GM23338 (cell line): ENCODE data around the gene TAS2R30. TPM values are rescaled to one million over a fixed set of nuclear protein-coding genes. Genes with fewer than 3 reads are reported as not detected.

Source experiments
- ATAC-seq: fragments of 200-7000 bp; cut with Tn5 transposase; 3 replicates; pipeline ENCODE4 v1.9.1; 2020
- DNase-seq: peaks from one replicate; pipeline ENCODE4 v3.0.0-alpha.2; 2015; ENCODE audit warnings: low spot score
- H2AFZ ChIP-seq: fragments of 200-600 bp; sonication (generic); 2 replicates; pipeline ENCODE4 v1.8.0; 2016; ENCODE audit warnings: antibody characterized with exemption, mild to moderate bottlenecking, moderate library complexity
- H3F3A ChIP-seq: fragments of 200-600 bp; sonication (generic); replicated peaks from 2 replicates; pipeline ENCODE4 v1.8.0; 2017; ENCODE audit warnings: antibody characterized with exemption, mixed run types, low read depth
- H3K27ac ChIP-seq: fragments of 200-600 bp; sonication (generic); 2 replicates; pipeline ENCODE4 v1.6.1; 2016; ENCODE audit warnings: low read depth
- H3K27me3 ChIP-seq: fragments of 200-600 bp; sonication (generic); 2 replicates; pipeline ENCODE4 v1.8.0; 2016; ENCODE audit warnings: mild to moderate bottlenecking, mixed run types, moderate library complexity; ENCODE audit not compliant: insufficient read depth
- H3K36me3 ChIP-seq: fragments of 200-600 bp; sonication (generic); 2 replicates; pipeline ENCODE4 v1.8.0; 2016; ENCODE audit warnings: mild to moderate bottlenecking; ENCODE audit not compliant: insufficient read depth
- H3K4me1 ChIP-seq: fragments of 200-600 bp; sonication (generic); 2 replicates; pipeline ENCODE4 v1.8.0; 2016; ENCODE audit warnings: mild to moderate bottlenecking, moderate library complexity; ENCODE audit not compliant: insufficient read depth
- H3K4me2 ChIP-seq: fragments of 200-600 bp; sonication (generic); 2 replicates; pipeline ENCODE4 v1.7.1; 2017; ENCODE audit warnings: mixed run types
- H3K4me3 ChIP-seq: fragments of 200-600 bp; sonication (generic); 2 replicates; pipeline ENCODE4 v1.6.1; 2016; ENCODE audit warnings: mixed run types
- H3K79me2 ChIP-seq: fragments of 200-600 bp; sonication (generic); replicated peaks from 2 replicates; pipeline ENCODE4 v1.8.0; 2017; ENCODE audit warnings: mild to moderate bottlenecking; ENCODE audit not compliant: insufficient read depth
- H3K9me2 ChIP-seq: fragments of 200-600 bp; sonication (generic); 2 replicates; pipeline ENCODE4 v1.8.0; 2017; ENCODE audit not compliant: insufficient read depth
- H4K20me1 ChIP-seq: fragments of 200-600 bp; sonication (generic); replicated peaks from 2 replicates; pipeline ENCODE4 v1.8.0; 2017; ENCODE audit warnings: mild to moderate bottlenecking; ENCODE audit not compliant: insufficient read depth
- H3K27ac Mint-ChIP-seq: 2 replicates; pipeline ENCODE4 v1.8.0; 2020; ENCODE audit warnings: inconsistent platforms, mild to moderate bottlenecking, moderate library complexity, mixed read lengths
- H3K27me3 Mint-ChIP-seq: 3 replicates; pipeline ENCODE4 v1.8.0; 2022; ENCODE audit warnings: low read depth, mild to moderate bottlenecking, moderate library complexity, mixed read lengths, inconsistent platforms; ENCODE audit not compliant: insufficient read depth, poor library complexity
- H3K36me3 Mint-ChIP-seq: 3 replicates; pipeline ENCODE4 v1.8.0; 2021; ENCODE audit warnings: low read depth, mild to moderate bottlenecking, inconsistent platforms, moderate library complexity, mixed read lengths
- H3K4me1 Mint-ChIP-seq: 3 replicates; pipeline ENCODE4 v1.8.0; 2020; ENCODE audit warnings: mild to moderate bottlenecking, inconsistent platforms, mixed read lengths
- H3K4me3 Mint-ChIP-seq: 3 replicates; pipeline ENCODE4 v1.8.0; 2021; ENCODE audit warnings: moderate library complexity, mild to moderate bottlenecking, inconsistent platforms, mixed read lengths
- H3K9me3 Mint-ChIP-seq: 3 replicates; pipeline ENCODE4 v1.8.0; 2020; ENCODE audit warnings: moderate library complexity, mild to moderate bottlenecking, inconsistent platforms, mixed read lengths
- CREB1 ChIP-seq: fragments of 250-450 bp; sonication (Bioruptor Pico); IDR thresholded peaks from 2 replicates; pipeline ENCODE4 v1.5.0; 2020; ENCODE audit warnings: low read depth, mild to moderate bottlenecking, moderate library complexity
- EZH2 ChIP-seq: fragments of 200-600 bp; sonication (generic); IDR thresholded peaks from one replicate; pipeline ENCODE4 v1.8.0; 2017; ENCODE audit warnings: antibody characterized with exemption, mild to moderate bottlenecking, low read depth; ENCODE audit not compliant: unreplicated experiment
- EZH2phosphoT487 ChIP-seq: fragments of 200-600 bp; sonication (generic); IDR thresholded peaks from one replicate; pipeline ENCODE4 v1.8.1; 2018; ENCODE audit warnings: antibody characterized with exemption; ENCODE audit not compliant: unreplicated experiment
- JUNB ChIP-seq: IDR thresholded peaks from one replicate; pipeline ENCODE4 v1.6.1; 2016; ENCODE audit warnings: antibody characterized with exemption; ENCODE audit not compliant: unreplicated experiment
- NANOG ChIP-seq: IDR thresholded peaks from 2 replicates; pipeline ENCODE4 v1.6.1; 2016; ENCODE audit warnings: antibody characterized with exemption, borderline replicate concordance
- POLR2AphosphoS5 ChIP-seq: IDR thresholded peaks from 2 replicates; pipeline ENCODE4 v1.6.1; 2016; ENCODE audit warnings: antibody characterized with exemption, low read depth
- ZNF114 ChIP-seq: fragments of 250-450 bp; sonication (Bioruptor Pico); IDR thresholded peaks from 2 replicates; pipeline ENCODE4 v1.5.0; 2020; ENCODE audit warnings: mild to moderate bottlenecking, moderate library complexity
- ZNF331 ChIP-seq: fragments of 250-450 bp; sonication (Bioruptor Pico); IDR thresholded peaks from 2 replicates; pipeline ENCODE4 v1.5.0; 2020; ENCODE audit warnings: low read depth, mild to moderate bottlenecking, moderate library complexity
- polyA plus RNA-seq: library from polyadenylated mRNA; unstranded; fragments of >200 nt; fragmentation: Nextera tagmentation; extraction: Ambion mirVana; gene quantifications from 2 replicates; pipeline ENCODE4 v1.2.1, GENCODE V29; 2016
- total RNA-seq: library from RNA; depleted of rRNA; stranded (reverse); fragments of >200 nt; shearing (Covaris generic); gene quantifications from 2 replicates; pipeline ENCODE4 v1.2.3, GENCODE V29; 2014
- TF ChIP-seq, protein P1 (sequence below): IDR thresholded peaks from one replicate; pipeline ENCODE4 v1.6.1; 2018; ENCODE audit warnings: antibody characterized with exemption; ENCODE audit not compliant: unreplicated experiment
- TF ChIP-seq, protein P2 (sequence below): IDR thresholded peaks from 2 replicates; pipeline ENCODE4 v1.6.1; 2016; ENCODE audit warnings: antibody characterized with exemption
- TF ChIP-seq, protein P3 (sequence below), 2 experiments: fragments of 200-600 bp in 1 of 2; sonication (generic) in 1 of 2; conservative IDR thresholded peaks; 2 replicates each; pipeline versions ENCODE4 v1.5.1 to v1.6.1; 2016 to 2017; ENCODE audit warnings: antibody characterized with exemption in 2 of 2, low read depth in 2 of 2, mild to moderate bottlenecking in 2 of 2, moderate library complexity in 1 of 2
- TF ChIP-seq, protein P4 (sequence below): fragments of 250-450 bp; sonication (Bioruptor Pico); IDR thresholded peaks from 2 replicates; pipeline ENCODE4 v1.5.0; 2020; ENCODE audit warnings: mild to moderate bottlenecking, moderate library complexity

TAS2R30 gene
- total and polyA plus RNA-seq, 2 experiments from 2014 or later = 0.39 to 13.7 TPM

DNA sequence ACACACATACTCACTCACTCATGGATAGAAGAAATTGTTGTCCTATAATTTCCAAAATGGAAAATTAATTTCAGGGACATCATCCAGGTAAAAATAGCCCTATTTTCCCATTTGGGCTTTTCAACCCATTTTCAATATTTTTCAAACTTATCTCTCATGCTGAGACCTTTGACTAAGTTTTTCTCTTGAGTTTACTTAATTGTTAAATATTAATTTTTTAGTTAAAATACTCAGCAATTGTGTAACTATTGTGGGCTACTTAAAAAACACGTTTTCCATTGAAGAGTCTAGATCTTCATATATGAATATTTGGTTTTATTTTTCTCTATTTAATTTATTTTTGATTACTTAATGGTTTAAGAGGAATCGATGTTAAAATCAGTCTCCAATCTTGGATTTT lies 28.2 kb downstream of the TAS2R30 start:
- Histone ChIP-seq H3K27me3 (no peaks in the 10 kb centered on the region), H3K4me3 (no peak overlapping the region), H3K27ac (no peak overlapping the region), H3K36me3 (peaks cover under 1% of the 10 kb centered on the region; the same call in 1 of the 2 replicates), H4K20me1 (0 out of 2 replicates have a peak, but pooled peaks cover 15% of the 10 kb centered on the region), H2AFZ (no peak overlapping the region), H3K4me1 (no peaks in the 10 kb centered on the region), H3K4me2 (no peak overlapping the region), H3K79me2 (peaks cover 84% of the 10 kb centered on the region), H3F3A (no peaks in the 10 kb centered on the region), H3K9me2 (no peaks in the 10 kb centered on the region)
- TF ChIP-seq NANOG = no peak
- TF ChIP-seq JUNB = no peak
- no peak for TF ChIP-seq ZNF331 (CRISPR knock-in tag)
- TF ChIP-seq, protein P1, sequence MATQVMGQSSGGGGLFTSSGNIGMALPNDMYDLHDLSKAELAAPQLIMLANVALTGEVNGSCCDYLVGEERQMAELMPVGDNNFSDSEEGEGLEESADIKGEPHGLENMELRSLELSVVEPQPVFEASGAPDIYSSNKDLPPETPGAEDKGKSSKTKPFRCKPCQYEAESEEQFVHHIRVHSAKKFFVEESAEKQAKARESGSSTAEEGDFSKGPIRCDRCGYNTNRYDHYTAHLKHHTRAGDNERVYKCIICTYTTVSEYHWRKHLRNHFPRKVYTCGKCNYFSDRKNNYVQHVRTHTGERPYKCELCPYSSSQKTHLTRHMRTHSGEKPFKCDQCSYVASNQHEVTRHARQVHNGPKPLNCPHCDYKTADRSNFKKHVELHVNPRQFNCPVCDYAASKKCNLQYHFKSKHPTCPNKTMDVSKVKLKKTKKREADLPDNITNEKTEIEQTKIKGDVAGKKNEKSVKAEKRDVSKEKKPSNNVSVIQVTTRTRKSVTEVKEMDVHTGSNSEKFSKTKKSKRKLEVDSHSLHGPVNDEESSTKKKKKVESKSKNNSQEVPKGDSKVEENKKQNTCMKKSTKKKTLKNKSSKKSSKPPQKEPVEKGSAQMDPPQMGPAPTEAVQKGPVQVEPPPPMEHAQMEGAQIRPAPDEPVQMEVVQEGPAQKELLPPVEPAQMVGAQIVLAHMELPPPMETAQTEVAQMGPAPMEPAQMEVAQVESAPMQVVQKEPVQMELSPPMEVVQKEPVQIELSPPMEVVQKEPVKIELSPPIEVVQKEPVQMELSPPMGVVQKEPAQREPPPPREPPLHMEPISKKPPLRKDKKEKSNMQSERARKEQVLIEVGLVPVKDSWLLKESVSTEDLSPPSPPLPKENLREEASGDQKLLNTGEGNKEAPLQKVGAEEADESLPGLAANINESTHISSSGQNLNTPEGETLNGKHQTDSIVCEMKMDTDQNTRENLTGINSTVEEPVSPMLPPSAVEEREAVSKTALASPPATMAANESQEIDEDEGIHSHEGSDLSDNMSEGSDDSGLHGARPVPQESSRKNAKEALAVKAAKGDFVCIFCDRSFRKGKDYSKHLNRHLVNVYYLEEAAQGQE = no peak
- TF ChIP-seq, protein P2, sequence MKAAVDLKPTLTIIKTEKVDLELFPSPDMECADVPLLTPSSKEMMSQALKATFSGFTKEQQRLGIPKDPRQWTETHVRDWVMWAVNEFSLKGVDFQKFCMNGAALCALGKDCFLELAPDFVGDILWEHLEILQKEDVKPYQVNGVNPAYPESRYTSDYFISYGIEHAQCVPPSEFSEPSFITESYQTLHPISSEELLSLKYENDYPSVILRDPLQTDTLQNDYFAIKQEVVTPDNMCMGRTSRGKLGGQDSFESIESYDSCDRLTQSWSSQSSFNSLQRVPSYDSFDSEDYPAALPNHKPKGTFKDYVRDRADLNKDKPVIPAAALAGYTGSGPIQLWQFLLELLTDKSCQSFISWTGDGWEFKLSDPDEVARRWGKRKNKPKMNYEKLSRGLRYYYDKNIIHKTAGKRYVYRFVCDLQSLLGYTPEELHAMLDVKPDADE = no peak
- TF ChIP-seq EZH2phosphoT487 = no peak
- TF ChIP-seq, protein P3, sequence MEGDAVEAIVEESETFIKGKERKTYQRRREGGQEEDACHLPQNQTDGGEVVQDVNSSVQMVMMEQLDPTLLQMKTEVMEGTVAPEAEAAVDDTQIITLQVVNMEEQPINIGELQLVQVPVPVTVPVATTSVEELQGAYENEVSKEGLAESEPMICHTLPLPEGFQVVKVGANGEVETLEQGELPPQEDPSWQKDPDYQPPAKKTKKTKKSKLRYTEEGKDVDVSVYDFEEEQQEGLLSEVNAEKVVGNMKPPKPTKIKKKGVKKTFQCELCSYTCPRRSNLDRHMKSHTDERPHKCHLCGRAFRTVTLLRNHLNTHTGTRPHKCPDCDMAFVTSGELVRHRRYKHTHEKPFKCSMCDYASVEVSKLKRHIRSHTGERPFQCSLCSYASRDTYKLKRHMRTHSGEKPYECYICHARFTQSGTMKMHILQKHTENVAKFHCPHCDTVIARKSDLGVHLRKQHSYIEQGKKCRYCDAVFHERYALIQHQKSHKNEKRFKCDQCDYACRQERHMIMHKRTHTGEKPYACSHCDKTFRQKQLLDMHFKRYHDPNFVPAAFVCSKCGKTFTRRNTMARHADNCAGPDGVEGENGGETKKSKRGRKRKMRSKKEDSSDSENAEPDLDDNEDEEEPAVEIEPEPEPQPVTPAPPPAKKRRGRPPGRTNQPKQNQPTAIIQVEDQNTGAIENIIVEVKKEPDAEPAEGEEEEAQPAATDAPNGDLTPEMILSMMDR (conservative IDR thresholded peaks at IDR 0.05; ENCODE audit: low read depth in 2 of 2) = no peak
- TF ChIP-seq ZNF114 (CRISPR knock-in tag) = no peak
- TF ChIP-seq, protein P4, sequence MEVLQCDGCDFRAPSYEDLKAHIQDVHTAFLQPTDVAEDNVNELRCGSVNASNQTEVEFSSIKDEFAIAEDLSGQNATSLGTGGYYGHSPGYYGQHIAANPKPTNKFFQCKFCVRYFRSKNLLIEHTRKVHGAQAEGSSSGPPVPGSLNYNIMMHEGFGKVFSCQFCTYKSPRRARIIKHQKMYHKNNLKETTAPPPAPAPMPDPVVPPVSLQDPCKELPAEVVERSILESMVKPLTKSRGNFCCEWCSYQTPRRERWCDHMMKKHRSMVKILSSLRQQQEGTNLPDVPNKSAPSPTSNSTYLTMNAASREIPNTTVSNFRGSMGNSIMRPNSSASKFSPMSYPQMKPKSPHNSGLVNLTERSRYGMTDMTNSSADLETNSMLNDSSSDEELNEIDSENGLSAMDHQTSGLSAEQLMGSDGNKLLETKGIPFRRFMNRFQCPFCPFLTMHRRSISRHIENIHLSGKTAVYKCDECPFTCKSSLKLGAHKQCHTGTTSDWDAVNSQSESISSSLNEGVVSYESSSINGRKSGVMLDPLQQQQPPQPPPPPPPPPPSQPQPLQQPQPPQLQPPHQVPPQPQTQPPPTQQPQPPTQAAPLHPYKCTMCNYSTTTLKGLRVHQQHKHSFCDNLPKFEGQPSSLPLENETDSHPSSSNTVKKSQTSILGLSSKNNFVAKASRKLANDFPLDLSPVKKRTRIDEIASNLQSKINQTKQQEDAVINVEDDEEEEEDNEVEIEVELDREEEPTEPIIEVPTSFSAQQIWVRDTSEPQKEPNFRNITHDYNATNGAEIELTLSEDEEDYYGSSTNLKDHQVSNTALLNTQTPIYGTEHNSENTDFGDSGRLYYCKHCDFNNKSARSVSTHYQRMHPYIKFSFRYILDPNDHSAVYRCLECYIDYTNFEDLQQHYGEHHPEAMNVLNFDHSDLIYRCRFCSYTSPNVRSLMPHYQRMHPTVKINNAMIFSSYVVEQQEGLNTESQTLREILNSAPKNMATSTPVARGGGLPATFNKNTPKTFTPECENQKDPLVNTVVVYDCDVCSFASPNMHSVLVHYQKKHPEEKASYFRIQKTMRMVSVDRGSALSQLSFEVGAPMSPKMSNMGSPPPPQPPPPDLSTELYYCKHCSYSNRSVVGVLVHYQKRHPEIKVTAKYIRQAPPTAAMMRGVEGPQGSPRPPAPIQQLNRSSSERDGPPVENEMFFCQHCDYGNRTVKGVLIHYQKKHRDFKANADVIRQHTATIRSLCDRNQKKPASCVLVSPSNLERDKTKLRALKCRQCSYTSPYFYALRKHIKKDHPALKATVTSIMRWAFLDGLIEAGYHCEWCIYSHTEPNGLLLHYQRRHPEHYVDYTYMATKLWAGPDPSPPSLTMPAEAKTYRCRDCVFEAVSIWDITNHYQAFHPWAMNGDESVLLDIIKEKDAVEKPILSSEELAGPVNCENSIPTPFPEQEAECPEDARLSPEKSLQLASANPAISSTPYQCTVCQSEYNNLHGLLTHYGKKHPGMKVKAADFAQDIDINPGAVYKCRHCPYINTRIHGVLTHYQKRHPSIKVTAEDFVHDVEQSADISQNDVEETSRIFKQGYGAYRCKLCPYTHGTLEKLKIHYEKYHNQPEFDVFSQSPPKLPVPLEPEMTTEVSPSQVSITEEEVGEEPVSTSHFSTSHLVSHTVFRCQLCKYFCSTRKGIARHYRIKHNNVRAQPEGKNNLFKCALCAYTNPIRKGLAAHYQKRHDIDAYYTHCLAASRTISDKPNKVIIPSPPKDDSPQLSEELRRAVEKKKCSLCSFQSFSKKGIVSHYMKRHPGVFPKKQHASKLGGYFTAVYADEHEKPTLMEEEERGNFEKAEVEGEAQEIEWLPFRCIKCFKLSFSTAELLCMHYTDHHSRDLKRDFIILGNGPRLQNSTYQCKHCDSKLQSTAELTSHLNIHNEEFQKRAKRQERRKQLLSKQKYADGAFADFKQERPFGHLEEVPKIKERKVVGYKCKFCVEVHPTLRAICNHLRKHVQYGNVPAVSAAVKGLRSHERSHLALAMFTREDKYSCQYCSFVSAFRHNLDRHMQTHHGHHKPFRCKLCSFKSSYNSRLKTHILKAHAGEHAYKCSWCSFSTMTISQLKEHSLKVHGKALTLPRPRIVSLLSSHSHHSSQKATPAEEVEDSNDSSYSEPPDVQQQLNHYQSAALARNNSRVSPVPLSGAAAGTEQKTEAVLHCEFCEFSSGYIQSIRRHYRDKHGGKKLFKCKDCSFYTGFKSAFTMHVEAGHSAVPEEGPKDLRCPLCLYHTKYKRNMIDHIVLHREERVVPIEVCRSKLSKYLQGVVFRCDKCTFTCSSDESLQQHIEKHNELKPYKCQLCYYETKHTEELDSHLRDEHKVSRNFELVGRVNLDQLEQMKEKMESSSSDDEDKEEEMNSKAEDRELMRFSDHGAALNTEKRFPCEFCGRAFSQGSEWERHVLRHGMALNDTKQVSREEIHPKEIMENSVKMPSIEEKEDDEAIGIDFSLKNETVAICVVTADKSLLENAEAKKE (CRISPR knock-in tag) = no peak
- no peak for TF ChIP-seq EZH2
- TF ChIP-seq POLR2AphosphoS5 = no peak
- no peak for TF ChIP-seq CREB1
- DNase-seq = no peak
- H3K36me3 Mint-ChIP-seq = peaks cover 80% of the 10 kb centered on the region
- H3K27ac Mint-ChIP-seq = no peak overlapping the region
- no peak for ATAC-seq
- peaks cover 22% of the 10 kb centered on the region for H3K9me3 Mint-ChIP-seq
- H3K4me1 Mint-ChIP-seq = no peaks in the 10 kb centered on the region; the same call in 2 of the 3 replicates
- H3K4me3 Mint-ChIP-seq = no peak overlapping the region
- H3K27me3 Mint-ChIP-seq = no peaks in the 10 kb centered on the region
